Activated CD4-positive, alpha-beta T cell treated with anti-CD3 and anti-CD28 coated beads for 36 hours (primary cell): ENCODE results near the gene CDNF. TPM values are rescaled to one million over a fixed set of nuclear protein-coding genes. Genes with fewer than 3 reads are reported as not detected.
"Not testable (repeated sequence)": the region's sequence is repeated elsewhere in the genome, so short reads cannot be mapped to it uniquely, and the experiment has no call there.

Source experiments
- ATAC-seq: fragments of 200-7000 bp; cut with Tn5 transposase; one replicate; pipeline ENCODE4 v1.10.0; 2021; ENCODE audit warnings: mild to moderate bottlenecking, moderate library complexity
- CTCF ChIA-PET: fragments of 350-600 bp; sonication (Branson Sonifier 250); formaldehyde crosslinking; loops from one replicate; lab custom pipeline; 2021; ENCODE audit warnings: antibody characterized with exemption; lab: Charles Lee
- POLR2A ChIA-PET: fragments of 350-600 bp; sonication (Branson Sonifier 250); formaldehyde crosslinking; loops from one replicate; lab custom pipeline; 2021; ENCODE audit warnings: antibody characterized with exemption, inconsistent platforms; lab: Charles Lee
- DNase-seq: peaks from one replicate; pipeline ENCODE4 v3.0.0-alpha.2; 2020
- H3K27ac Mint-ChIP-seq: one replicate; pipeline ENCODE4 v1.8.0; 2021; ENCODE audit warnings: mixed read lengths
- H3K27me3 Mint-ChIP-seq: one replicate; pipeline ENCODE4 v1.8.0; 2021; ENCODE audit warnings: mixed read lengths
- H3K36me3 Mint-ChIP-seq: one replicate; pipeline ENCODE4 v1.8.0; 2021; ENCODE audit warnings: low read depth, mixed read lengths
- H3K4me1 Mint-ChIP-seq: one replicate; pipeline ENCODE4 v1.8.0; 2021; ENCODE audit warnings: mixed read lengths
- H3K4me3 Mint-ChIP-seq: one replicate; pipeline ENCODE4 v1.8.0; 2021; ENCODE audit warnings: mild to moderate bottlenecking, moderate library complexity, mixed read lengths
- H3K9me3 Mint-ChIP-seq: one replicate; pipeline ENCODE4 v1.8.0; 2021; ENCODE audit warnings: low read depth, mixed read lengths
- intact Hi-C, 2 experiments: fragments of 100-400 bp; cut with DNase I in 1 of 2; cut with micrococcal nuclease in 1 of 2; formaldehyde crosslinking; loops; one replicate each; pipeline versions ENCODE4 v1.14.2 to v1.15.1; 2022 to 2024; cut with DNase I, micrococcal nuclease
- total RNA-seq, 2 experiments: library from RNA; stranded (reverse); gene quantifications; one replicate each; pipeline ENCODE4 v1.2.3, GENCODE V29; 2021

CDNF gene
- total RNA-seq, 2 experiments from 2014 or later, result 2.5 to 2.7 TPM

- DNase-seq (no peak), ATAC-seq (no peak)
- peaks cover 6% of the 10 kb centered on the region for H3K4me1 Mint-ChIP-seq
- H3K27me3 Mint-ChIP-seq, result no peaks in the 10 kb centered on the region
- POLR2A ChIA-PET, result interaction anchor here (0.6 kb wide), 1 partner anchor 132 kb away, joined by 4 read pairs; no protein-coding TSS in a partner anchor
- H3K9me3 Mint-ChIP-seq, result no peaks in the 10 kb centered on the region
- CTCF ChIA-PET, result interaction anchor here (1.0 to 1.7 kb wide), 3 partner anchors 14 to 284 kb away, joined by 3 to 4 read pairs (median 3); no protein-coding TSS in a partner anchor
- no peak overlapping the region for H3K27ac Mint-ChIP-seq
- H3K36me3 Mint-ChIP-seq, result no peaks in the 10 kb centered on the region
- H3K4me3 Mint-ChIP-seq, result no peak overlapping the region
- intact Hi-C loops, result loop anchor here (5.0 kb wide), 3 partner anchors 153 to 623 kb away; no protein-coding TSS in a partner anchor
Measured at GRCh38 chr10:14820775-14821154, 17.1 kb downstream of the CDNF start.

- CTCF ChIA-PET, result interaction anchor here (0.9 to 1.7 kb wide), 7 partner anchors 9 to 493 kb away, joined by 3 to 5 read pairs (median 3); partner anchors contain the start of genes CDNF, HSPA14 and MSANTD7
- H3K9me3 Mint-ChIP-seq, result no peaks in the 10 kb centered on the region
- intact Hi-C loops, result loop anchor here (5.0 kb wide), 3 partner anchors 153 to 623 kb away; no protein-coding TSS in a partner anchor
- H3K27me3 Mint-ChIP-seq, result no peaks in the 10 kb centered on the region
- H3K27ac Mint-ChIP-seq, result no peak overlapping the region
- H3K4me3 Mint-ChIP-seq, result no peak overlapping the region
- no peak for DNase-seq
- ATAC-seq, result no peak
- H3K36me3 Mint-ChIP-seq, result no peaks in the 10 kb centered on the region
- POLR2A ChIA-PET, result interaction anchor here (0.6 kb wide), 1 partner anchor 131 kb away, joined by 4 read pairs; no protein-coding TSS in a partner anchor
- H3K4me1 Mint-ChIP-seq, result peaks cover 6% of the 10 kb centered on the region
Measured at GRCh38 chr10:14820010-14820774, 17.6 kb downstream of the CDNF start.

- intact Hi-C loops, H3K36me3 Mint-ChIP-seq, ATAC-seq, H3K9me3 Mint-ChIP-seq, POLR2A ChIA-PET, H3K27me3 Mint-ChIP-seq, DNase-seq, H3K27ac Mint-ChIP-seq, H3K4me3 Mint-ChIP-seq: not testable (repeated sequence)
- CTCF ChIA-PET, result interaction anchor here (0.8 kb wide), 1 partner anchor 326 kb away, joined by 3 read pairs; no protein-coding TSS in a partner anchor
- H3K4me1 Mint-ChIP-seq, result peaks cover 15% of the 10 kb centered on the region
Measured at GRCh38 chr10:14816717-14817116, 21.1 kb downstream of the CDNF start.

GRCh38 chr10:14815681-14816080 is 22.2 kb downstream of the CDNF start:
- Mint-ChIP-seq H3K27me3 (no peaks in the 10 kb centered on the region), H3K4me3 (no peak overlapping the region), H3K36me3 (no peaks in the 10 kb centered on the region), H3K9me3 (no peaks in the 10 kb centered on the region), H3K4me1 (peaks cover 25% of the 10 kb centered on the region), H3K27ac (no peak overlapping the region)
- DNase-seq (no peak), ATAC-seq (no peak)
- intact Hi-C loops, result no loop called here
- ChIA-PET POLR2A (no interaction called here), CTCF (interaction anchor here (1.0 to 1.2 kb wide), 2 partner anchors 14 to 41 kb away, joined by 3 read pairs; partner anchors contain the start of gene FAM107B)

GRCh38 chr10:14812271-14812670 is 25.6 kb downstream of the CDNF start:
- ChIA-PET POLR2A (no interaction called here), CTCF (interaction anchor here (1.5 kb wide), 1 partner anchor 25 kb away, joined by 3 read pairs; the partner anchor contains the start of gene CDNF)
- H3K4me3 Mint-ChIP-seq, result peak overlapping the region; percentile 23
- no peaks in the 10 kb centered on the region for H3K9me3 Mint-ChIP-seq
- H3K27me3 Mint-ChIP-seq, result no peaks in the 10 kb centered on the region
- ATAC-seq (peak; percentile 59), DNase-seq (no peak)
- intact Hi-C loops, result loop anchor here (2.0 to 5.0 kb wide), 4 partner anchors 25 to 210 kb away; no protein-coding TSS in a partner anchor
- no peak overlapping the region for H3K27ac Mint-ChIP-seq
- H3K4me1 Mint-ChIP-seq, result peaks cover 25% of the 10 kb centered on the region
- H3K36me3 Mint-ChIP-seq, result no peaks in the 10 kb centered on the region

- no peaks in the 10 kb centered on the region for H3K36me3 Mint-ChIP-seq
- ATAC-seq, result peak; percentile 77
- peak overlapping the region; percentile 55 for H3K27ac Mint-ChIP-seq
- intact Hi-C loops, result loop anchor here (5.0 kb wide), 3 partner anchors 149 to 209 kb away; no protein-coding TSS in a partner anchor
- ChIA-PET POLR2A (no interaction called here), CTCF (interaction anchor here (0.7 to 1.5 kb wide), 2 partner anchors 26 to 268 kb away, joined by 3 read pairs; partner anchors contain the start of gene CDNF)
- H3K27me3 Mint-ChIP-seq, result no peaks in the 10 kb centered on the region
- no peak for DNase-seq
- peaks cover 25% of the 10 kb centered on the region for H3K4me1 Mint-ChIP-seq
- no peaks in the 10 kb centered on the region for H3K9me3 Mint-ChIP-seq
- H3K4me3 Mint-ChIP-seq, result no peak overlapping the region
Measured at GRCh38 chr10:14810969-14811953, 26.6 kb downstream of the CDNF start.

- Mint-ChIP-seq H3K4me3 (no peak overlapping the region), H3K4me1 (peaks cover 8% of the 10 kb centered on the region), H3K9me3 (no peaks in the 10 kb centered on the region), H3K27ac (no peak overlapping the region), H3K27me3 (no peaks in the 10 kb centered on the region), H3K36me3 (no peaks in the 10 kb centered on the region)
- DNase-seq, result no peak
- ChIA-PET CTCF (interaction anchor here (1.0 kb wide), 1 partner anchor 13 kb away, joined by 3 read pairs; no protein-coding TSS in a partner anchor), POLR2A (no interaction called here)
- ATAC-seq, result no peak
- intact Hi-C loops, result no loop called here
Measured at GRCh38 chr10:14806318-14806717, 31.5 kb downstream of the CDNF start.

- Mint-ChIP-seq H3K9me3 (no peaks in the 10 kb centered on the region), H3K27me3 (no peaks in the 10 kb centered on the region), H3K4me3 (no peak overlapping the region), H3K4me1 (no peaks in the 10 kb centered on the region), H3K27ac (no peak overlapping the region), H3K36me3 (no peaks in the 10 kb centered on the region)
- DNase-seq (no peak), ATAC-seq (no peak)
- intact Hi-C loops, result no loop called here
- POLR2A ChIA-PET, result no interaction called here
- CTCF ChIA-PET, result no interaction called here
Measured at GRCh38 chr10:14803827-14804226, 34.0 kb downstream of the CDNF start.

- ChIA-PET CTCF (interaction anchor here (0.6 to 1.2 kb wide), 2 partner anchors 14 to 367 kb away, joined by 3 read pairs; no protein-coding TSS in a partner anchor), POLR2A (interaction anchor here (0.6 kb wide), 1 partner anchor 540 kb away, joined by 3 read pairs; no protein-coding TSS in a partner anchor)
- no peaks in the 10 kb centered on the region for H3K36me3 Mint-ChIP-seq
- DNase-seq, result no peak
- no peak overlapping the region for H3K27ac Mint-ChIP-seq
- H3K27me3 Mint-ChIP-seq, result no peaks in the 10 kb centered on the region
- intact Hi-C loops, result no loop called here
- no peaks in the 10 kb centered on the region for H3K4me1 Mint-ChIP-seq
- no peak overlapping the region for H3K4me3 Mint-ChIP-seq
- no peaks in the 10 kb centered on the region for H3K9me3 Mint-ChIP-seq
- ATAC-seq, result no peak
Measured at GRCh38 chr10:14801723-14802122, 36.1 kb downstream of the CDNF start.

GRCh38 chr10:14800397-14800796 is 37.4 kb downstream of the CDNF start:
- CTCF ChIA-PET, result interaction anchor here (0.6 to 1.3 kb wide), 3 partner anchors 264 to 305 kb away, joined by 3 to 4 read pairs (median 3); no protein-coding TSS in a partner anchor
- Mint-ChIP-seq H3K4me3 (no peak overlapping the region), H3K27me3 (no peaks in the 10 kb centered on the region), H3K27ac (no peak overlapping the region), H3K4me1 (no peaks in the 10 kb centered on the region), H3K36me3 (no peaks in the 10 kb centered on the region), H3K9me3 (no peaks in the 10 kb centered on the region)
- no peak for DNase-seq
- ATAC-seq, result no peak
- POLR2A ChIA-PET, result no interaction called here
- intact Hi-C loops, result no loop called here
